Esophagus squamous epithelium (tissue), 5 donors: ENCODE measurements around the gene SMARCAL1. TPM values are rescaled to one million over a fixed set of nuclear protein-coding genes. Genes with fewer than 3 reads are reported as not detected.

Experiments used
- DNase-seq: peaks from one replicate; lab custom pipeline; 2025; lab: John Stamatoyannopoulos, UW
- H3K27ac ChIP-seq, 4 donors: fragments of 200-600 bp; sonication (generic); one replicate each; pipeline ENCODE4 v1.5.1; 2016 to 2019; ENCODE audit warnings: mild to moderate bottlenecking in 1 of 4
- H3K27me3 ChIP-seq, 4 donors: fragments of 200-600 bp; sonication (generic); 1 replicate in 3 of 4; 2 replicates in 1 of 4; pipeline versions ENCODE4 v1.5.1 to v1.6.0; 2017 to 2021; ENCODE audit warnings: antibody characterized with exemption in 1 of 4
- H3K36me3 ChIP-seq, 3 donors: fragments of 200-600 bp; sonication (generic); one replicate each; pipeline ENCODE4 v1.5.1; 2016 to 2019
- H3K4me1 ChIP-seq, 3 donors: fragments of 200-600 bp; sonication (generic); one replicate each; pipeline ENCODE4 v1.5.1; 2017 to 2019
- H3K4me3 ChIP-seq, 4 donors: fragments of 200-600 bp; sonication (generic); 1 replicate in 3 of 4; 2 replicates in 1 of 4; pipeline ENCODE4 v1.5.1; 2016 to 2019; ENCODE audit warnings: mild to moderate bottlenecking in 2 of 4, moderate library complexity in 1 of 4
- H3K9me3 ChIP-seq, 3 donors: fragments of 200-600 bp; sonication (generic); one replicate each; pipeline ENCODE4 v1.5.1; 2016 to 2019
- CTCF ChIP-seq, 6 experiments: fragments of 450-650 bp in 4 of 6; fragments of 200-600 bp in 2 of 6; sonication (generic) in 2 of 6; IDR thresholded peaks; one replicate each; pipeline ENCODE4 v1.5.1; 2016 to 2019; ENCODE audit warnings: antibody characterized with exemption in 6 of 6, mild to moderate bottlenecking in 4 of 6, moderate library complexity in 4 of 6
- POLR2A ChIP-seq, 4 donors: fragments of 450-650 bp; IDR thresholded peaks; one replicate each; pipeline ENCODE4 v1.6.1; 2017; ENCODE audit warnings: antibody characterized with exemption in 4 of 4, mild to moderate bottlenecking in 4 of 4, moderate library complexity in 3 of 4
- WGBS, 2 donors: methylation state at CpG; one replicate each; pipeline ENCODE4 v1.1.5; 2018; 5-methylcytosine and 5-hydroxymethylcytosine counted together
- intact Hi-C: fragments of 100-400 bp; cut with DNase I; formaldehyde crosslinking; loops from one replicate; pipeline ENCODE4 v1.15.0; 2022
- total RNA-seq, 4 donors: library from RNA; depleted of rRNA; stranded (reverse); fragments of >200 nt; gene quantifications; one replicate each; pipeline ENCODE4 v1.1.0, GENCODE V29; 2016
- donor health status: DM: yes; HTN: yes; CAD: no.

Gene SMARCAL1
- total RNA-seq, 4 donors from 2014 or later, result 10.3 to 27.1 (median 18.1) TPM

GRCh38 chr2:216522892-216523502, 110.7 kb downstream of the SMARCAL1 start:
- H3K27ac ChIP-seq, result no peak overlapping the region
- WGBS, 2 donors, result 79 to 94% methylated on average over 1 of the region's 1 CpG
- H3K4me1 ChIP-seq, result peaks cover 0 to 5% (median 0%) of the 10 kb centered on the region in 3 donors
- TF ChIP-seq CTCF (IDR thresholded peaks at IDR 0.05), result no peak
- TF ChIP-seq POLR2A (IDR thresholded peaks at IDR 0.05), result no peak
- no peak overlapping the region for H3K4me3 ChIP-seq
- no peaks in the 10 kb centered on the region for H3K9me3 ChIP-seq
- no peaks in the 10 kb centered on the region for H3K36me3 ChIP-seq
- DNase-seq, result no peak
- no peaks in the 10 kb centered on the region for H3K27me3 ChIP-seq
- intact Hi-C loops, result no loop called here

- Histone ChIP-seq H3K27ac (no peak overlapping the region), H3K4me1 (no peaks in the 10 kb centered on the region), H3K27me3 (no peaks in the 10 kb centered on the region), H3K9me3 (no peaks in the 10 kb centered on the region), H3K36me3 (no peaks in the 10 kb centered on the region), H3K4me3 (no peak overlapping the region)
- 60 to 61% methylated on average over 4 of the region's 4 CpGs for WGBS, 2 donors
- no peak for DNase-seq
- TF ChIP-seq CTCF (IDR thresholded peaks at IDR 0.05), result no peak
- TF ChIP-seq POLR2A (IDR thresholded peaks at IDR 0.05), result no peak
- intact Hi-C loops, result no loop called here
Measured at GRCh38 chr2:216525972-216526371, 113.7 kb downstream of the SMARCAL1 start.

- intact Hi-C loops, result no loop called here
- Histone ChIP-seq H3K9me3 (no peaks in the 10 kb centered on the region), H3K27me3 (no peaks in the 10 kb centered on the region), H3K36me3 (no peaks in the 10 kb centered on the region), H3K4me1 (no peaks in the 10 kb centered on the region), H3K27ac (no peak overlapping the region), H3K4me3 (no peak overlapping the region)
- DNase-seq, result no peak
- WGBS, 2 donors, result 71 to 89% methylated on average over 1 of the region's 1 CpG
- TF ChIP-seq CTCF (IDR thresholded peaks at IDR 0.05) (no peak), POLR2A (IDR thresholded peaks at IDR 0.05) (no peak)
Measured at GRCh38 chr2:216526939-216527338, 114.7 kb downstream of the SMARCAL1 start.

- DNase-seq, result no peak
- TF ChIP-seq CTCF (IDR thresholded peaks at IDR 0.05) (no peak), POLR2A (IDR thresholded peaks at IDR 0.05) (no peak)
- Histone ChIP-seq H3K4me1 (no peaks in the 10 kb centered on the region), H3K36me3 (no peaks in the 10 kb centered on the region), H3K9me3 (no peaks in the 10 kb centered on the region), H3K27ac (no peak overlapping the region), H3K4me3 (no peak overlapping the region), H3K27me3 (no peaks in the 10 kb centered on the region)
- intact Hi-C loops, result no loop called here
- WGBS, 2 donors, result 44 to 50% methylated on average over 1 of the region's 1 CpG
Measured at GRCh38 chr2:216527600-216527999, 115.3 kb downstream of the SMARCAL1 start.

- no peaks in the 10 kb centered on the region for H3K9me3 ChIP-seq
- H3K27ac ChIP-seq, result no peak overlapping the region
- TF ChIP-seq POLR2A (IDR thresholded peaks at IDR 0.05) (no peak), CTCF (IDR thresholded peaks at IDR 0.05) (no peak)
- H3K4me3 ChIP-seq, result no peak overlapping the region
- H3K27me3 ChIP-seq, result no peaks in the 10 kb centered on the region
- intact Hi-C loops, result no loop called here
- no peak for DNase-seq
- H3K4me1 ChIP-seq, result peaks cover 12 to 49% (median 30%) of the 10 kb centered on the region in 3 donors
- 55 to 68% methylated on average over 2 of the region's 2 CpGs for WGBS, 2 donors
- no peaks in the 10 kb centered on the region for H3K36me3 ChIP-seq
Measured at GRCh38 chr2:216532562-216532961, 120.3 kb downstream of the SMARCAL1 start.

Other genes starting within 250 kb of the SMARCAL1 start
- gene MARCHF4, start 40.0 kb upstream of the SMARCAL1 start, total RNA-seq, result not detected
- gene RPL37A, start 86.4 kb downstream of the SMARCAL1 start, total RNA-seq, result 1,000 to 10,000 TPM; 1,246 to 1,858 (median 1,428) TPM
- 100 to 1,000 TPM; 113 to 207 (median 167) TPM for gene IGFBP2, start 220.9 kb downstream of the SMARCAL1 start, total RNA-seq